ENCODE data around the gene RIPOR3.

DNA sequence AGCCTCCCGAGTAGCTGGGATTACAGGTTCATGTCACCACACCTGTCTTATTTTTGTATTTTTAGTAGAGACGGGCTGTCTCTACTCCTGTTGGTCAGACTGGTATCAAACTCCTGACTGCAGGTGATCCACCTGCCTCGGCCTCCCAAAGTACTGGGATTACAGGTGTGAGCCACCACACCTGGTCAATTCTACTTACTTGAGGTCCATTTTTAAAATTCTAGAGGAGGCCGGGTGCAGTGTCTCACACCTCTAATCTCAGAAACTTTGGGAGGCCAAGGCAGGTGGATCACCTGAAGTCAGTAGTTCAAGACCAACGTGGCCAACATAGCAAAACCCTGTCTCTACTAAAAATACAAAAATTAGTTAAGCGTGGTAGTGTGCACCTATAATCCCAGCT lies 7.8 kb downstream of the RIPOR3 start:
- TF ChIP-seq, protein P1, sequence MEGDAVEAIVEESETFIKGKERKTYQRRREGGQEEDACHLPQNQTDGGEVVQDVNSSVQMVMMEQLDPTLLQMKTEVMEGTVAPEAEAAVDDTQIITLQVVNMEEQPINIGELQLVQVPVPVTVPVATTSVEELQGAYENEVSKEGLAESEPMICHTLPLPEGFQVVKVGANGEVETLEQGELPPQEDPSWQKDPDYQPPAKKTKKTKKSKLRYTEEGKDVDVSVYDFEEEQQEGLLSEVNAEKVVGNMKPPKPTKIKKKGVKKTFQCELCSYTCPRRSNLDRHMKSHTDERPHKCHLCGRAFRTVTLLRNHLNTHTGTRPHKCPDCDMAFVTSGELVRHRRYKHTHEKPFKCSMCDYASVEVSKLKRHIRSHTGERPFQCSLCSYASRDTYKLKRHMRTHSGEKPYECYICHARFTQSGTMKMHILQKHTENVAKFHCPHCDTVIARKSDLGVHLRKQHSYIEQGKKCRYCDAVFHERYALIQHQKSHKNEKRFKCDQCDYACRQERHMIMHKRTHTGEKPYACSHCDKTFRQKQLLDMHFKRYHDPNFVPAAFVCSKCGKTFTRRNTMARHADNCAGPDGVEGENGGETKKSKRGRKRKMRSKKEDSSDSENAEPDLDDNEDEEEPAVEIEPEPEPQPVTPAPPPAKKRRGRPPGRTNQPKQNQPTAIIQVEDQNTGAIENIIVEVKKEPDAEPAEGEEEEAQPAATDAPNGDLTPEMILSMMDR (IDR thresholded peaks at IDR 0.05) = no peak
- TF ChIP-seq POLR2A (IDR thresholded peaks at IDR 0.05) = no peak

All from lower leg skin (tissue), 3 donors.